ENCODE data around the gene DNAJC16. TPM values are rescaled to one million over a fixed set of nuclear protein-coding genes. Genes with fewer than 3 reads are reported as not detected.

Gene DNAJC16
- total and polyA plus RNA-seq, 2 of the 13 experiments (the other 11 are each of a cell fraction or from before 2014, with no cell fraction given) = 11.4 to 15.4 TPM

- no peak for TF ChIP-seq LCORL (IDR thresholded peaks at IDR 0.05)
- peak; percentile 52; the same call in 1 of the 2 replicates for TF ChIP-seq LCORL (CRISPR knock-in tag; IDR thresholded peaks at IDR 0.05)
- no peak for TF ChIP-seq MAFK (conservative IDR thresholded peaks at IDR 0.05 in 1 of 2, IDR thresholded peaks at IDR 0.05 in 1 of 2; ENCODE audit: low read length in 2 of 2)
- TF ChIP-seq ETV6 (CRISPR knock-in tag; conservative IDR thresholded peaks at IDR 0.05) = no peak
These were observed 2.2 kb upstream of the DNAJC16 start (continued) for GRCh38 chr1:15524283-15525049.

GRCh38 chr1:15525050-15526020, 1.3 kb upstream of the DNAJC16 start:
- ATAC-seq (peak; percentile 13), FAIRE-seq (no peak), DNase-seq (ENCODE audit: low spot score) (peak; percentile 93)
- Histone ChIP-seq H3K9me3 (ENCODE audit: low read length) (no peaks in the 10 kb centered on the region), H3K9ac (ENCODE audit: insufficient read depth, low read depth, low read length) (peak overlapping the region; percentile 66), H3K4me3 (replicated peaks in 1 of 3; ENCODE audit: insufficient read depth in 1 of 3, low read depth in 2 of 3, low read length in 3 of 3) (peak overlapping the region; percentile 69 to 83 (median 74)), H3K27ac (ENCODE audit: extremely low read length, insufficient read depth, low read length) (peak overlapping the region; percentile 40), H3K27me3 (ENCODE audit: control insufficient read depth in 1 of 2, insufficient read depth in 2 of 2, low read length in 2 of 2) (no peaks in the 10 kb centered on the region; a peak in 1 of 5 replicates), H4K20me1 (ENCODE audit: insufficient read depth, low read length) (peaks cover 4% of the 10 kb centered on the region; the same call in 1 of the 2 replicates), H2AFZ (ENCODE audit: low read length) (peak overlapping the region; percentile 44), H3K4me2 (ENCODE audit: low read depth, low read length) (peak overlapping the region; percentile 96), H3K79me2 (ENCODE audit: insufficient read depth, low read length) (peaks cover 21% of the 10 kb centered on the region), H3K4me1 (ENCODE audit: insufficient read depth, low read length) (peaks cover 36% of the 10 kb centered on the region), H3K36me3 (replicated peaks in 1 of 2; ENCODE audit: control insufficient read depth in 1 of 2, insufficient read depth in 2 of 2, low read length in 2 of 2) (0 out of 5 replicates have a peak, but pooled peaks cover 0 to 2% of the 10 kb centered on the region in 2 experiments)
- TF ChIP-seq ZFP82 (CRISPR knock-in tag; IDR thresholded peaks at IDR 0.05; ENCODE audit: borderline replicate concordance) = no peak
- peak; percentile 27 for TF ChIP-seq ASH2L (IDR thresholded peaks at IDR 0.05; ENCODE audit: insufficient read length, low read depth, low read length)
- TF ChIP-seq PCBP2 (optimal IDR thresholded peaks at IDR 0.05; ENCODE audit: low read depth, low read length, poor library complexity, severe bottlenecking) = peak; percentile 61
- TF ChIP-seq, protein P1, sequence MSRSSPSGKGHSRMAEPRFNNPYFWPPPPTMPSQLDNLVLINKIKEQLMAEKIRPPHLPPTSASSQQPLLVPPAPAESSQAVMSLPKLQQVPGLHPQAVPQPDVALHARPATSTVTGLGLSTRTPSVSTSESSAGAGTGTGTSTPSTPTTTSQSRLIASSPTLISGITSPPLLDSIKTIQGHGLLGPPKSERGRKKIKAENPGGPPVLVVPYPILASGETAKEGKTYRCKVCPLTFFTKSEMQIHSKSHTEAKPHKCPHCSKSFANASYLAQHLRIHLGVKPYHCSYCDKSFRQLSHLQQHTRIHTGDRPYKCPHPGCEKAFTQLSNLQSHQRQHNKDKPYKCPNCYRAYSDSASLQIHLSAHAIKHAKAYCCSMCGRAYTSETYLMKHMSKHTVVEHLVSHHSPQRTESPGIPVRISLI (CRISPR knock-in tag; IDR thresholded peaks at IDR 0.05; ENCODE audit: borderline replicate concordance) = 0 out of 2 replicates have a peak, but pooled peaks have one; percentile 21
- TF ChIP-seq MXI1 (IDR thresholded peaks at IDR 0.05; ENCODE audit: borderline replicate concordance, low read depth, low read length) = peak; percentile 20; the same call in 1 of the 3 replicates
- TF ChIP-seq ZNF747 (CRISPR knock-in tag; IDR thresholded peaks at IDR 0.05; ENCODE audit: borderline replicate concordance) = 0 out of 2 replicates have a peak, but pooled peaks have one; percentile 29
- WGBS (ENCODE audit: low lambda C conversion rate) = 1% methylated on average over 33 of the region's 40 CpGs
- in situ Hi-C loops (cut with HindIII; ENCODE audit: extremely low pct_ligation_motif_present, low pct_unique_long_range_greater_than_20kb) (no loop called here), intact Hi-C loops (cut with micrococcal nuclease; ENCODE audit: unreplicated experiment) (loop anchor here (10.0 kb wide), 1 partner anchor 79 kb away; no protein-coding TSS in a partner anchor)
- ChIA-PET POLR2A (interaction anchor here (2.2 kb wide), 1 partner anchor 59 kb away, joined by 10 read pairs; the partner anchor contains the start of gene AGMAT), CTCF (ENCODE audit: low intra/inter-chr PET ratio, low total read pairs) (no interaction called here)
- no TSS peak for BruUV-seq (replicated peaks)

Data from HepG2 (cell line).